Measurements from ENCODE around the gene MFSD2A.
"Not testable (repeated sequence)": the region's sequence is repeated elsewhere in the genome, so short reads cannot be mapped to it uniquely, and the experiment has no call there.

MFSD2A gene

DNA sequence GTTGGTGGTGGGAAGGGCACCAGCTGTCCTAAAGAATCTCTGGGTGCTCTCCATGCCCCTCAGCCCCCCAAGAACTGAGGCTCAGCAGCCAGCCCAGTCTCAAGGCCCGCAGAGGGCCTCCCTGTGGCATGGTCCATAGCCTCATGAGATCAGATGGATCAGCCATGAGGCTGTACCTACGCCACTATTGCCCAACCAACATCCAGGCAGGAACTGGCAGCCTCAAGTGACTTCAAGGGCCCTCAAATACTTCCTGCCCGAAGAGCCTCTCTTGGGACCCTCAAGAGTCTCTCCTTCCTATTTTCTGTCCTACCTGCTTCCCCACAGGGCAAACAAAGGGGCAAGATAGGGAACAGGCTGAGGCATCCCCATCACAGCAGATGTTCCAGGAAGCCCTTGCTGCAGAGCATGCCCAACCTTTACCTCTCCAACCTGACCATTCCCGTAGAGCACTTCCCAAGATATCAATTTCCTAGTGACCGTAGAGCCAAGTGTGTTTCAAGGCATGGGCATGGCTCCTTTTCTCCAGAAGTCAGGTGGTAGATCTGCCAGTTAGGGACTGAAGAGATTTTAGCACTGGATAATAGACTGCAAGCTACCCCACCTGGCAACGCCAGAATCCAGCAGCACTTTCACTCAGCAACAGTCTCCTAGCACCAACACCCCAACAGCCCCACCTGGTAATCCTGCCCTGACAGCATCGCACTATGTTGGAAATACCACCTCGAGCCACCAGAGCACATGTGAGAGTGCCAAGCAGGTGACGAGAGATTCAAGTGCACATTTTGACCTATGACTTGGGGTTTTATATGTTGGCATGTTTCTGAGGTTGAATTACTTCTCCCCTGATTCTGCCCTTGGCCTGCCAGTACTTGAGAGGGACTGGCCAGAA is 13.7 kb upstream of the MFSD2A start:
- DNase-seq (ENCODE audit: low spot score) = no peak

DNA sequence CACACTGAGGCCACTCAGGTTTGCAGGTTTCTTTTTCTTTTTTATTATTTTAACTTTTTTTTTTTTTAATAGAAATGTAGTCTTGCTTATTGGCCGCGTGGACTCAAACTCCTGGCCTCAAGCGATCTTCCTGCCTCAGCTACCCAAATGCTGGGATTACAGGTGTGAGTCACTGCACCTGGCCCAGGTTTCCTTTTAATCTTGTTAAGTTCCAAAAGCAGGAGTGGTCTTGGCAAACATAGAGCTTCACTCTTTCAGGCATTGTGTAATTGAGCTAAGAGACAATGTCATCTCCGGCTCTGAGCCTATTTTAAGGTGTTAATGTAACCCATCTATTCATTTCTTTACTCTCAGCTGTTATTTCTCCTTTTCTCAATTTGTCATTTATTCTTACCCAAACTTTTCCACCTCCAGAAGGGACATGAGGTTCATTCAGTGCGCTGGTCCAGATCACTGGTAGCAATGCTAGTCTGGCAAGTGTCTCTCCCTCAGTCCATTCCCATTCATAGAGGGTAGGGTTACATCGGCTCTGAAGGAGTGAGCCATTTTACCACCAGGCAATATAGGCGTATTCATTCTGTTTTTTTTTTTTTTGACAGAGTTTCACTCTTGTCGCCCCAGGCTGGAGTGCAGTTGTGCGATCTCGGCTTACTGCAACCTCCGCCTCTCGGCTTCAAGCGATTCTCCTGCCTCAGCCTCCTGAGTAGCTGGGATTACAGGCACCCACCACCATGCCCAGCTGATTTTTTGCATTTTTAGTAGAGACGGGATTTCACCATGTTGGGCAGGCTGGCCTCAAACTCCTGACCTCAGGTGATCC is 11.3 kb upstream of the MFSD2A start:
- DNase-seq (ENCODE audit: low spot score) = peak; percentile 21

GRCh38 chr1:39944410-39945112 is 10.4 kb upstream of the MFSD2A start:
- no peak for DNase-seq (ENCODE audit: low spot score)

GRCh38 chr1:39946216-39946615 is 8.7 kb upstream of the MFSD2A start:
- DNase-seq (ENCODE audit: low spot score) = no peak

DNA sequence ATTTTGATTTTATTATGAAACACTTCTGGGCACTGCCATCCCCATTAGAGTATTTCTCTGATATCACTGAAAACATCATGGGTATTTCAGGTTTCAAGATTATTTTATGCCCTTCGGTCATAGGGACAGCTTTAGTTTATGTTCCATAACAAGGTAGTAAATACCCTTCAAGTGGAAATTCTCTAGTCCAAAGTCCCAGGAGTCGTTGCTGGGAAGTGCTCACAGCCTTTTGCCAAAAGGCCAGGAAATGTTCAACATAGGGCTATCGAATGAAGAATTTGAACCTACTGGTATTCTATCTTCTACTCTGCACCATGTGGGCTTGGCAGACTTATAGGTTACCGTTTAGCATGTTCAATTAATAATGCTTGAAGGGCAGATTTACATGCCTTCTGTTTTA is 7.7 kb upstream of the MFSD2A start:
- DNase-seq (ENCODE audit: low spot score) = no peak

- no peak for DNase-seq (ENCODE audit: low spot score)
Observed at GRCh38 chr1:39949891-39950290, 5.1 kb upstream of the MFSD2A start.

- no peak for DNase-seq (ENCODE audit: low spot score)
Observed at GRCh38 chr1:39951926-39952325, 3.0 kb upstream of the MFSD2A start.

DNA sequence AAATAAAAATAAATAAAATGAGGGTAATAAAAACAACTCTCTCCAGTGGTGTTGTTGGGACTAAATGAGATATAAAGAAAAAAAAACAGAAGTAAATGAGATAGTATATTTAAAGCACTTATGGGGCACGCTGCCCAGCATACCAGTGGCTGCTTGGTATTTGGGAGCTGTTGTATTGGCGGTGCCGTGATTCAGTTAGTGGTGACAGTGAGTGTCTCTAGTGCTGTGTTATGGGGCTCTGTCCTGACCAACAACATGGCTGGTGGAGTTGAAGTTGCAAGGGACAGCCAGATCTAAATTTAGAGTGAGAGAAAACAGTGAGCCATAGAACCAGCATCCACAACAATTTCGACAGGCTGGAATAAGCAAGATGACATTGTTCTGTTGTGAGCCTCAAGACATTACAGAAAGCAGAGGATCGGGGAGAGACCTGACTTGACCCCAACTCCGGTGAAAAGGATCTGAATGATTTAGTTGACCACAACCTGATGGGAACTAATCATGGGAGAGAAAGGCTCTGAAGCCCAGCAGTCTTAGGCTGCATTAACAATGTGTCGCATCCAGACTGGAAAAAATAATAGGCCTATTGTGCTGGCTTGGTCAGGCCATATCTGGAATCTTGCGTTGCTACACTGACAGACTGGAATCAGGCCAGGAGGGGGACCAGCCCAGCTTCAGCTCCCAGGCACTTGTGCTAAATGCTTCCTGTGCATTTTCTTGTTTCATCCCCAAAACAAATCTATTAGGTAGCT is 2.4 kb upstream of the MFSD2A start:
- peak; percentile 46 for DNase-seq (ENCODE audit: low spot score)

DNA sequence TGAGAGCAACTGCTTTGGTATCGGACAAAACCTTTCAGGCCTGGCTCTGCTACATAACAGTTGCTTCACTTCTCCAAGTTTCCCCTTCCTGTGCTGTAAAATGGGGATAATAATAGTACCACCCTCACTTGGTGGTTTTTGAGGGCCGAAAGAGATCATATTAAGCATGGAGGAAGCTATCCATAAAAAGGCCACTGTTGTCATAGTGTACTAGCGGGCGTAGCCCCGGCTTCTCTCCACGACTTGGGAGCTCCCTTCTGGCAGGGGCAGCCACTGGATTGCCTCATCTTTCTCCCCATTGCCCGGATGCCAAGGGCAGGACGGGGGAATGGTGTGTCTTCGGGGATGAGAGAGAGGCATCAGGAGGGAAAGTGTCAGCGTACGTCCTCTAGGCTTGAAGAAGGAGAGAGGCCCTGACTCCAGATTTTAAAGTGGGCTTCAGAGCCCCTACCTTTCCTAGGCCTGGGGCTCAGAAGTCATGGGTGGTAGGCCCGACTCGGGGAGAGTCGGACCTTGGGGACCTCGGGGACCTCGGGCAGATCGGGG is 548 bp upstream of the MFSD2A start:
- DNase-seq (ENCODE audit: low spot score) = no peak

DNA sequence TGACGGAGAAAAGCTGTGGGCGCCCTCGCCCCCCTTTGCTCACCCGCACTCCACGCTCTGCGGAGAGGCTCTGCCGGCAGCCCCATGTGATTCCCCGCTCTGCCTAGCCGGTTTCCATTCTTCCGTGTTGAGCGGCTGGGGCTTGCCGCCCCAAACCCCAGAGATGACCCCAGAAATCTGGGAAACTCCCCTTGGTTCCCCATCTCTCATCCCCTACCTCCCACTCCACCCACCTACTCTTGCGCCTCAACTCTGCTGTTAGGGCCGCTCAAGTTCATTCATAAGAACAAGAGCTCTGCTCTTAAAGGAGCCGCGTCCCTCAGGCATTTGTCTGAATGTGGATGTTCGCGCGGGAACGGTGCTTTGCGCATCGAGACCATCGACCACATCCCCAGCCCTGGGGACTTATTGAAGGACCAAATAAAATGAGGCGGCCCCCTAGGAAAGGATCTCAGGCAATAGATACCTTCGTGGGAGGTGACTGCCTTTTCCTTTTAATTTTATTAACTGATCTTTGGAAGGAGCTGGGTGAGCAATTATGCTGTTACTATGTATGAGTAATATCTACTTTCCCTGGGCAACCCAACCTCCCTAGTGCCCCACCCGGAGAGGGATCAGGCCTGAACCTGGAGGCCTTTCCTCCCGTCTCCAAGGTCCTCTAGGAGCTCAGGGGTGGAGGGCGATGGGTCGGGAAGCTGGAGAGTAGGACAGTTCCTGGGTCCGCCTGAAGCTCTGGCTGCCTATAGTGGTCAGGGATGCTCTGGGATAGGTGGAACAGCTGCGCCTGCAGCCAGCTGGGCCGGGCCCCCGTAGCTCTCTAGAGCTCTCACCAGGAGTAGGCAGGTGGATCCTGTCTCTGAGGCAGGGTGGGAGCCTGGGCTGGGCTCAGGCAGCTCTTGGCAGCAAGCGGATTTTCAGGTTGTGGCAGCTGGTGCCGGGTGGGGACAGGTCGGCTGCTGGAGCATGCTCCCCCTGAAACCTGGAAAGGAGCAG is 898 bp downstream of the MFSD2A start:
- DNase-seq (ENCODE audit: low spot score) = peak; percentile 47

GRCh38 chr1:39957299-39958015 is 2.5 kb downstream of the MFSD2A start:
- DNase-seq (ENCODE audit: low spot score) = no peak

- DNase-seq (ENCODE audit: low spot score) = no peak
Observed at GRCh38 chr1:39958403-39959200, 3.7 kb downstream of the MFSD2A start.

- DNase-seq (ENCODE audit: low spot score) = no peak
Observed at GRCh38 chr1:39959651-39960333, 4.8 kb downstream of the MFSD2A start.

- DNase-seq (ENCODE audit: low spot score) = no peak
Observed at GRCh38 chr1:39960431-39960958, 5.5 kb downstream of the MFSD2A start.

GRCh38 chr1:39962450-39962825 is 7.5 kb downstream of the MFSD2A start:
- no peak for DNase-seq (ENCODE audit: low spot score)

- DNase-seq (ENCODE audit: low spot score) = not testable (repeated sequence)
Observed at GRCh38 chr1:39962964-39963363, 8.0 kb downstream of the MFSD2A start.

- no peak for DNase-seq (ENCODE audit: low spot score)
Observed at GRCh38 chr1:39964552-39964951, 9.6 kb downstream of the MFSD2A start.

GRCh38 chr1:39965044-39965443 is 10.1 kb downstream of the MFSD2A start:
- DNase-seq (ENCODE audit: low spot score) = no peak

Data from SW480 (cell line).